HG02588 (cell line): ENCODE results near the gene TLR2.

Experiments
- ATAC-seq: cut with Tn5 transposase; IDR thresholded peaks from one replicate; pipeline ENCODE4 v1.9.1; 2021; ENCODE audit warnings: mild to moderate bottlenecking, moderate library complexity; ENCODE audit not compliant: unreplicated experiment

TLR2 gene

DNA sequence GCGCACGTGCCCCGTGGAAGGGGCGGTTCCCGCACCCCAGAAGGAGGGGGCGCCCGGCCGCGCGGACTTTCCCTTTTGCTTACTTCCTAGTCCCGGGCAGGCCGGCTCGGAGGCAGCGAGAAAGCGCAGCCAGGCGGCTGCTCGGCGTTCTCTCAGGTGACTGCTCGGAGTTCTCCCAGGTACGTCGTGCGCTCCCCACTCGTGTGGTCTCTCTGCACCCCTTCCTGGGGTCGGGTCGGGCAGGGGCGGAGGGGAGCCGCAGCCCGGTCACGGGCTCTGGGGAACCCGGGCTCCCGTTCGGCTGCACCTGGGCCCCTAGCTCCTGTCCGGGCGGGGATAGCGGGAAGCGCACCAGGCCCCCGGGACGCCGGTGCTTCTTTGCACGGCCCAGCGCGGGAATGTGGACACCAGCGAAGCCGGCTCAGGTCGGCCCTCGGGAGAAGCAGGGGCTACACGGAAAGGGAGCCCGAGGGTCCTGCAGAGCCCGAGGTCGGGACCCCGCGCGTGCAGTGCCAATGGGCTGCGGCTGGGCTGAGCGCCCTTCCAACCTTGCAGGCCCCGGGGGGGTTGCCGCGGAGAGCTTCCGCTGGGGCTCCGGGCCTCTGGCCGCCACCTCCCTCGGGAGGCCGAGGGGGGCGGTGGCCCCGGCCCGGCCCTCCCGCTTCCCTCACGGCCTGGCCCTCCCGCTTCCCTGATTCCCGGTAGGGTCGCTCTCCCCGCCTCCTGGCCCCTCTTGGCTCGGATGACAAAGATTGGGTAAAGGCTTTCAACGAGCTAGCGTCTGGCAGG, at the start of gene TLR2:
TSS of gene TLR2 (plus strand) at position 99 of the 789 bp plus-strand sequence. CDS start 18,628 bp downstream, outside the sequence.
- peak; percentile 89 for ATAC-seq

GRCh38 chr4:153634738-153635353, 49.2 kb upstream of the TLR2 start:
- no peak for ATAC-seq

DNA sequence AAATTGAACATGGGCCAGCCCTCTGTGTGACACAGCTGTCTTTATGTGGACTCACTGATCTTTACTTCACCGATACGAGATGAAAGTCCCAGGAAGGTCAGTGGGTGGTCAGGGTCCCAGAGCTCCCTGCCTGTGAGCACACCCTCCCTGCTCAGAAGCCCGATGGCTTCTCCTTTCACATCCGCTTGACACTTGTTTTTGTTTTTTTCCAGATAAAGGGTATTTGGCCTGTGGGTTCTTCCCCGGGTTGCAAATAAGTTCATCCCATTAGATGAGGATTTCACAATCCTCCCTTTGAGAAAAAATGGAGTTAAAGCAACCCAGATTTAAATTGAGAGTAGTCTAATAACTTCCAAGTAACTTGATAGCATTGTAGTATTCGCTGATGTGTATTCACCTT, 48.2 kb upstream of the TLR2 start:
- ATAC-seq, result no peak

DNA sequence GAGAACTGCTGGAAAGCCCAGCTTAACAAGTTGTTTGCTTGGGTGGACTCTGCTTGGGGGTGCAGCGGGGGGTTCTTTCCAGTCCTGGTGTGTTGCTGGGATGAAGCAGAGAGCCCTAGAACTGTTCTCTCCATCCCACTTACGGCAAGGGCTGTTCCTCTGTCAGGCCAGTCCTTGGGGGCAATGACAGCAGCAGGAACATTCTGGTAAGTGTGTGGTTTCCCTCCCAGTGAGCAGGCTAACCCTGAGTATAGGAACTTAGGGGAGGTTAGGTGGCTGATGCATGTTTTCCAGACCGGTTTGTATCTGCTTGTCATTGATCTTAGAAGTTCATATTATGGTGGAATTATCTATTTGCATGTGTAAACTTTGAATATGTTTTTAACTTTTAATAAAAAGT, 46.9 kb upstream of the TLR2 start:
- ATAC-seq, result no peak

GRCh38 chr4:153638011-153638410, 46.1 kb upstream of the TLR2 start:
- ATAC-seq, result no peak

- ATAC-seq, result no peak
Observed at GRCh38 chr4:153638999-153639398, 45.1 kb upstream of the TLR2 start.

- ATAC-seq, result no peak
Observed at GRCh38 chr4:153639833-153640802, 44.0 kb upstream of the TLR2 start.

- ATAC-seq, result no peak
Observed at GRCh38 chr4:153641532-153641931, 42.5 kb upstream of the TLR2 start.

- peak; percentile 88 for ATAC-seq
Observed at GRCh38 chr4:153643406-153644383, 40.4 kb upstream of the TLR2 start.

GRCh38 chr4:153645183-153645582, 38.9 kb upstream of the TLR2 start:
- no peak for ATAC-seq

GRCh38 chr4:153646261-153646660, 37.8 kb upstream of the TLR2 start:
- ATAC-seq, result no peak

GRCh38 chr4:153646978-153647377, 37.1 kb upstream of the TLR2 start:
- ATAC-seq, result no peak

- ATAC-seq, result no peak
Observed at GRCh38 chr4:153647975-153648374, 36.1 kb upstream of the TLR2 start.

DNA sequence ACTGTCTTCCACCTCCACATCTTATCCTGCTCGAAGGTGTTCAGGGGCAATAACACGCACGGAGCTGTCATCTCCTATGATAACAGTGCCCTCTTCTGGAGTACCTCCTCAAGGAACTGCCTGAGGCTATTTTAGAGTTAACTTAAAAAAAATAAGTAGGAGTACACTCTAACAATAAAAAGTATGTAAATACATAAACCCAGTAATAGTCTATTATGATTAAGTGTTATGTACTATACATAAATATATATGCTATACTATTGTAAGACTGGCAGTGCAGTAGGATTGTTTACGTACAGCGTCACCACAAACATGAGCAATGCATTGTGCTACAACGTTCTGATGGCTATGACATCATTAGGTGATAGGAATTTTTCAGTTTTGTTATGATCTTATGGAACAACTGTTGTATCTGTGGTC, 34.5 kb upstream of the TLR2 start:
- no peak for ATAC-seq

GRCh38 chr4:153651116-153651515, 33.0 kb upstream of the TLR2 start:
- ATAC-seq, result no peak

GRCh38 chr4:153651587-153651986, 32.5 kb upstream of the TLR2 start:
- ATAC-seq, result no peak

DNA sequence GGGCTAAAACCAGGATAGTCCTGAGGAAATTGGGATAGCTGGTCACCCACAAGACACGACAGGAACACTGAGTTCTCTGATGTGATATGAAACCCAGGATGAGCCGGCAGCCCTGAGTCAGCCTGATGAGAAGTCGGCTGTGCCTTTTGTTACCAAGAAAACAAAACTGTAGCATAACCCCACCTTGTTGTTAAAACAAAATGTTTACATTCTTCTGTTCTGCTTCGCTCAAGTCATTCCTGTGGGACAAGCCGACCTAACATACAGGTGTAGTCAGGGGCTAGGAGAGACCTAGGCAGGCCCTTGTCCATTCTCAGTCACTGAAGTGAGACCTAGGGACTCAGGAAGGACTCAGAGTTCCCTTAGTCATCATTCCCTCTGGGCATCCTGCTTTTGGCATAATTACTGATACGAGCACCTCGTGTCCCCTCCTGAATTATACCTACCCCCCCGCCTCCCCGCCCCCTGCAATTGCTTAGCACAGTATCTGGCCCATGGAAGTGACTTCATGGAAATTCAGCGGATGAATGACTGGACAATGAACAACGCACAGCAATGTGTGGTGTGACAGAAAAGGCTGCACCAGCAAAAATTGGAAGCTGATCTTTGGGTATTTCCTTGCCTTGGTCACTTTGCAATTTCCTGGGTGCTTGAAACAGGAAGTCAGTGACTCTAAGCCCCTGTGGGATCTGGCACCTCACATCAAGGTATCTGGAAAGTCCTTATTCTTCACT, 31.9 kb upstream of the TLR2 start:
- no peak for ATAC-seq

DNA sequence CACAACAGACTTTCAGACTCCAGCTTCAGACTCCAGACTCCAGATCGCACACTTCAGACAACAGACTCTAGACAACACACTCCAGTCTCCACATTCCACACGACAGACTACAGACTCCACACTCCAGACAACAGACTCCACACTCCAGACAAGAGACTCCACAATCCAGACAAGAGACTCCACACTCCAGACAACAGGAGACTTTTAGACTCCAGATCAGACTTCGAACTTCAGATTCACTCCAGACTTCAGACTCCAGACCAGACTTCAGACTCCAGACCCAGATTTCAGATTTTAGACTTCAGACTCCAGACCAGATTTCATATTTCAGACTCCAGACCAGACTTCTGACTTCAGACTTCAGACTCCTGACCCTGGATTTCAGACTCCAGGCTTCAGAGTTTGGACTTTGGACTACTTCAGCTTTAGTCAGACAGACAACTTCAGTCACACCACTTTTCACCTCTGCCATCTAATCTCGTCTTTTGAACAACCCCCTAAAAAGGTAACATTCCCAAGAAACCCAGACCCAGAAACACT, 29.0 kb upstream of the TLR2 start:
- no peak for ATAC-seq

- no peak for ATAC-seq
Observed at GRCh38 chr4:153655928-153656327, 28.2 kb upstream of the TLR2 start.
